ENCODE results near the gene RBFOX1. TPM values are rescaled to one million over a fixed set of nuclear protein-coding genes. Genes with fewer than 3 reads are reported as not detected.

The RBFOX1 gene
- polyA plus RNA-seq, 1 of the 3 experiments (the other 2 are of a cell fraction), result not detected

GRCh38 chr16:7325834-7326233 is 6.8 kb upstream of the RBFOX1 start:
- no peaks in the 10 kb centered on the region for H3K27me3 ChIP-seq (ENCODE audit: insufficient read depth)
- no peak overlapping the region for H3K9ac ChIP-seq
- H3F3A ChIP-seq (replicated peaks; ENCODE audit: insufficient read depth), result no peaks in the 10 kb centered on the region
- ChIA-PET CTCF (no interaction called here), POLR2A (no interaction called here)
- H3K9me2 ChIP-seq, result no peaks in the 10 kb centered on the region
- H3K4me2 ChIP-seq, result no peak overlapping the region
- DNase-seq, result no peak
- H3K36me3 ChIP-seq (replicated peaks in 1 of 2; ENCODE audit: control insufficient read depth in 1 of 2, insufficient read depth in 2 of 2, low read length in 1 of 2), result no peaks in the 10 kb centered on the region
- 74% methylated on average over 3 of the region's 3 CpGs for WGBS (ENCODE audit: low lambda C conversion rate)
- H2AFZ ChIP-seq (ENCODE audit: low read depth), result no peak overlapping the region
- H3K79me2 ChIP-seq (ENCODE audit: insufficient read depth), result no peaks in the 10 kb centered on the region
- H3K27ac ChIP-seq (ENCODE audit: low read depth in 2 of 2, low read length in 1 of 2), result no peak overlapping the region
- no peaks in the 10 kb centered on the region for H3K9me3 ChIP-seq
- TF ChIP-seq ELF1 (IDR thresholded peaks at IDR 0.05) (no peak), TCF12 (IDR thresholded peaks at IDR 0.05) (no peak), YY1 (IDR thresholded peaks at IDR 0.05; ENCODE audit: low read depth) (no peak), RCOR1 (IDR thresholded peaks at IDR 0.05; ENCODE audit: low read length) (no peak), IRF3 (IDR thresholded peaks at IDR 0.05; ENCODE audit: low read depth, low read length) (no peak), GATA2 (CRISPR knock-in tag; IDR thresholded peaks at IDR 0.05) (no peak), NFIC (IDR thresholded peaks at IDR 0.05; ENCODE audit: borderline replicate concordance) (no peak), EZH2phosphoT487 (IDR thresholded peaks at IDR 0.05; ENCODE audit: borderline replicate concordance, low read depth) (no peak), RFX5 (IDR thresholded peaks at IDR 0.05; ENCODE audit: low read length) (no peak), JUND (IDR thresholded peaks at IDR 0.05) (no peak), RAD21 (IDR thresholded peaks at IDR 0.05; ENCODE audit: low read length) (no peak), NRF1 (IDR thresholded peaks at IDR 0.05; ENCODE audit: low read depth, low read length) (no peak), SIN3A (IDR thresholded peaks at IDR 0.05; ENCODE audit: borderline replicate concordance, low read depth, low read length) (no peak), POLR2AphosphoS5 (IDR thresholded peaks at IDR 0.05; ENCODE audit: low read depth, low read length) (no peak), USF2 (IDR thresholded peaks at IDR 0.05; ENCODE audit: borderline replicate concordance, low read depth, low read length) (no peak)
- TF ChIP-seq, protein P1, sequence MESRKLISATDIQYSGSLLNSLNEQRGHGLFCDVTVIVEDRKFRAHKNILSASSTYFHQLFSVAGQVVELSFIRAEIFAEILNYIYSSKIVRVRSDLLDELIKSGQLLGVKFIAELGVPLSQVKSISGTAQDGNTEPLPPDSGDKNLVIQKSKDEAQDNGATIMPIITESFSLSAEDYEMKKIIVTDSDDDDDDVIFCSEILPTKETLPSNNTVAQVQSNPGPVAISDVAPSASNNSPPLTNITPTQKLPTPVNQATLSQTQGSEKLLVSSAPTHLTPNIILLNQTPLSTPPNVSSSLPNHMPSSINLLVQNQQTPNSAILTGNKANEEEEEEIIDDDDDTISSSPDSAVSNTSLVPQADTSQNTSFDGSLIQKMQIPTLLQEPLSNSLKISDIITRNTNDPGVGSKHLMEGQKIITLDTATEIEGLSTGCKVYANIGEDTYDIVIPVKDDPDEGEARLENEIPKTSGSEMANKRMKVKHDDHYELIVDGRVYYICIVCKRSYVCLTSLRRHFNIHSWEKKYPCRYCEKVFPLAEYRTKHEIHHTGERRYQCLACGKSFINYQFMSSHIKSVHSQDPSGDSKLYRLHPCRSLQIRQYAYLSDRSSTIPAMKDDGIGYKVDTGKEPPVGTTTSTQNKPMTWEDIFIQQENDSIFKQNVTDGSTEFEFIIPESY (IDR thresholded peaks at IDR 0.05; ENCODE audit: borderline replicate concordance, low read depth), result no peak
- TF ChIP-seq, protein P2, sequence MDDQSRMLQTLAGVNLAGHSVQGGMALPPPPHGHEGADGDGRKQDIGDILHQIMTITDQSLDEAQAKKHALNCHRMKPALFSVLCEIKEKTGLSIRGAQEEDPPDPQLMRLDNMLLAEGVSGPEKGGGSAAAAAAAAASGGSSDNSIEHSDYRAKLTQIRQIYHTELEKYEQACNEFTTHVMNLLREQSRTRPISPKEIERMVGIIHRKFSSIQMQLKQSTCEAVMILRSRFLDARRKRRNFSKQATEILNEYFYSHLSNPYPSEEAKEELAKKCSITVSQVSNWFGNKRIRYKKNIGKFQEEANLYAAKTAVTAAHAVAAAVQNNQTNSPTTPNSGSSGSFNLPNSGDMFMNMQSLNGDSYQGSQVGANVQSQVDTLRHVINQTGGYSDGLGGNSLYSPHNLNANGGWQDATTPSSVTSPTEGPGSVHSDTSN (IDR thresholded peaks at IDR 0.05), result no peak
- TF ChIP-seq, protein P3, sequence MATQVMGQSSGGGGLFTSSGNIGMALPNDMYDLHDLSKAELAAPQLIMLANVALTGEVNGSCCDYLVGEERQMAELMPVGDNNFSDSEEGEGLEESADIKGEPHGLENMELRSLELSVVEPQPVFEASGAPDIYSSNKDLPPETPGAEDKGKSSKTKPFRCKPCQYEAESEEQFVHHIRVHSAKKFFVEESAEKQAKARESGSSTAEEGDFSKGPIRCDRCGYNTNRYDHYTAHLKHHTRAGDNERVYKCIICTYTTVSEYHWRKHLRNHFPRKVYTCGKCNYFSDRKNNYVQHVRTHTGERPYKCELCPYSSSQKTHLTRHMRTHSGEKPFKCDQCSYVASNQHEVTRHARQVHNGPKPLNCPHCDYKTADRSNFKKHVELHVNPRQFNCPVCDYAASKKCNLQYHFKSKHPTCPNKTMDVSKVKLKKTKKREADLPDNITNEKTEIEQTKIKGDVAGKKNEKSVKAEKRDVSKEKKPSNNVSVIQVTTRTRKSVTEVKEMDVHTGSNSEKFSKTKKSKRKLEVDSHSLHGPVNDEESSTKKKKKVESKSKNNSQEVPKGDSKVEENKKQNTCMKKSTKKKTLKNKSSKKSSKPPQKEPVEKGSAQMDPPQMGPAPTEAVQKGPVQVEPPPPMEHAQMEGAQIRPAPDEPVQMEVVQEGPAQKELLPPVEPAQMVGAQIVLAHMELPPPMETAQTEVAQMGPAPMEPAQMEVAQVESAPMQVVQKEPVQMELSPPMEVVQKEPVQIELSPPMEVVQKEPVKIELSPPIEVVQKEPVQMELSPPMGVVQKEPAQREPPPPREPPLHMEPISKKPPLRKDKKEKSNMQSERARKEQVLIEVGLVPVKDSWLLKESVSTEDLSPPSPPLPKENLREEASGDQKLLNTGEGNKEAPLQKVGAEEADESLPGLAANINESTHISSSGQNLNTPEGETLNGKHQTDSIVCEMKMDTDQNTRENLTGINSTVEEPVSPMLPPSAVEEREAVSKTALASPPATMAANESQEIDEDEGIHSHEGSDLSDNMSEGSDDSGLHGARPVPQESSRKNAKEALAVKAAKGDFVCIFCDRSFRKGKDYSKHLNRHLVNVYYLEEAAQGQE (IDR thresholded peaks at IDR 0.05; ENCODE audit: low read depth, low read length), result no peak
- TF ChIP-seq, protein P4, sequence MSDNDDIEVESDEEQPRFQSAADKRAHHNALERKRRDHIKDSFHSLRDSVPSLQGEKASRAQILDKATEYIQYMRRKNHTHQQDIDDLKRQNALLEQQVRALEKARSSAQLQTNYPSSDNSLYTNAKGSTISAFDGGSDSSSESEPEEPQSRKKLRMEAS (IDR thresholded peaks at IDR 0.05; ENCODE audit: low read depth), result no peak
- TF ChIP-seq, protein P5, sequence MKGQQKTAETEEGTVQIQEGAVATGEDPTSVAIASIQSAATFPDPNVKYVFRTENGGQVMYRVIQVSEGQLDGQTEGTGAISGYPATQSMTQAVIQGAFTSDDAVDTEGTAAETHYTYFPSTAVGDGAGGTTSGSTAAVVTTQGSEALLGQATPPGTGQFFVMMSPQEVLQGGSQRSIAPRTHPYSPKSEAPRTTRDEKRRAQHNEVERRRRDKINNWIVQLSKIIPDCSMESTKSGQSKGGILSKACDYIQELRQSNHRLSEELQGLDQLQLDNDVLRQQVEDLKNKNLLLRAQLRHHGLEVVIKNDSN (IDR thresholded peaks at IDR 0.05; ENCODE audit: borderline replicate concordance, low read depth), result no peak
- no peaks in the 10 kb centered on the region; a peak in 1 of 4 replicates for H3K4me1 ChIP-seq (ENCODE audit: control insufficient read depth in 1 of 2, insufficient read depth in 2 of 2, low read depth in 1 of 2, low read length in 1 of 2)
- H4K20me1 ChIP-seq (ENCODE audit: insufficient read depth), result no peaks in the 10 kb centered on the region
- H3K4me3 ChIP-seq (ENCODE audit: low read depth in 2 of 2, low read length in 1 of 2), result no peak overlapping the region

Data from SK-N-SH (cell line).